Ammon's horn (tissue), 1 donor: ENCODE results near the gene RNF14.

Source experiments
- DNase-seq: peaks from one replicate; pipeline ENCODE4 v3.0.0-alpha.2; 2016; ENCODE audit warnings: low spot score

Gene RNF14

GRCh38 chr5:141948812-141949211, 20.1 kb upstream of the RNF14 start:
- DNase-seq: no peak

- no peak for DNase-seq
Observed at GRCh38 chr5:141949511-141949910, 19.4 kb upstream of the RNF14 start.

GRCh38 chr5:141950207-141951005, 18.5 kb upstream of the RNF14 start:
- DNase-seq: no peak

GRCh38 chr5:141951332-141951781, 17.5 kb upstream of the RNF14 start:
- DNase-seq: no peak

GRCh38 chr5:141952020-141952419, 16.9 kb upstream of the RNF14 start:
- no peak for DNase-seq

GRCh38 chr5:141954194-141954593, 14.7 kb upstream of the RNF14 start:
- no peak for DNase-seq

GRCh38 chr5:141957367-141957996, 11.4 kb upstream of the RNF14 start:
- DNase-seq: no peak

- peak; percentile 40 for DNase-seq
Observed at GRCh38 chr5:141958113-141958512, 10.8 kb upstream of the RNF14 start, which contains the start of gene PCDH12. TSS of gene PCDH12 (minus strand) at chr5:141958202. CDS start at chr5:141957851, 351 bp downstream.

- DNase-seq: no peak
Observed at GRCh38 chr5:141958546-141959172, 10.2 kb upstream of the RNF14 start.

- DNase-seq: peak; percentile 4
Observed at GRCh38 chr5:141960018-141960417, 8.9 kb upstream of the RNF14 start.

GRCh38 chr5:141960449-141961323, 8.2 kb upstream of the RNF14 start:
- peak; percentile 94 for DNase-seq

- DNase-seq: no peak
Observed at GRCh38 chr5:141961466-141961865, 7.4 kb upstream of the RNF14 start.

GRCh38 chr5:141963701-141964100, 5.2 kb upstream of the RNF14 start:
- DNase-seq: no peak

- no peak for DNase-seq
Observed at GRCh38 chr5:141965071-141965470, 3.8 kb upstream of the RNF14 start.

GRCh38 chr5:141966275-141966962, 2.5 kb upstream of the RNF14 start:
- DNase-seq: no peak

- DNase-seq: no peak
Observed at GRCh38 chr5:141966963-141967333, 2.0 kb upstream of the RNF14 start.

- DNase-seq: no peak
Observed at GRCh38 chr5:141969783-141970771, 1.2 kb downstream of the RNF14 start.

GRCh38 chr5:141973871-141974595, 5.1 kb downstream of the RNF14 start:
- DNase-seq: no peak

- DNase-seq: no peak
Observed at GRCh38 chr5:141976176-141976575, 7.3 kb downstream of the RNF14 start.
